CD8-positive, alpha-beta memory T cell (primary cell): Measurements from ENCODE around the gene USP51. TPM values are rescaled to one million over a fixed set of nuclear protein-coding genes. Genes with fewer than 3 reads are reported as not detected.
"Not testable (repeated sequence)": the region's sequence is repeated elsewhere in the genome, so short reads cannot be mapped to it uniquely, and the experiment has no call there.

ENCODE experiments used
- CTCF ChIA-PET: fragments of 350-600 bp; sonication (Branson Sonifier 250); formaldehyde crosslinking; loops from one replicate; lab custom pipeline; 2021; ENCODE audit warnings: antibody characterized with exemption; lab: Charles Lee
- POLR2A ChIA-PET: fragments of 350-600 bp; sonication (Branson Sonifier 250); formaldehyde crosslinking; loops from one replicate; lab custom pipeline; 2021; ENCODE audit warnings: antibody characterized with exemption; lab: Charles Lee
- DNase-seq, 5 donors: peaks; one replicate each; pipeline versions ENCODE4 v3.0.0 to v3.0.0-alpha.2; 2020 to 2022; ENCODE audit warnings: mixed read lengths in 1 of 5
- H3K27ac ChIP-seq: one replicate; pipeline ENCODE4 v1.7.0; 2013; ENCODE audit warnings: low read depth, mild to moderate bottlenecking, low read length, moderate library complexity
- H3K27me3 ChIP-seq: 2 replicates; pipeline ENCODE4 v1.7.0; 2013; ENCODE audit warnings: low read length, mild to moderate bottlenecking; ENCODE audit not compliant: insufficient read depth, poor library complexity, severe bottlenecking
- H3K36me3 ChIP-seq: 2 replicates; pipeline ENCODE4 v1.7.0; 2013; ENCODE audit warnings: mild to moderate bottlenecking, low read length, moderate library complexity; ENCODE audit not compliant: insufficient read depth
- H3K4me1 ChIP-seq: 2 replicates; pipeline ENCODE4 v1.7.0; 2013; ENCODE audit warnings: mild to moderate bottlenecking, low read length, moderate library complexity; ENCODE audit not compliant: insufficient read depth
- H3K4me3 ChIP-seq: 2 replicates; pipeline ENCODE4 v1.7.0; 2013; ENCODE audit warnings: mild to moderate bottlenecking, low read length
- H3K9me3 ChIP-seq: 2 replicates; pipeline ENCODE4 v1.7.0; 2013; ENCODE audit warnings: mild to moderate bottlenecking, low read length
- H3K27ac Mint-ChIP-seq, 8 donors: one replicate each; pipeline ENCODE4 v1.8.0; 2020 to 2021; ENCODE audit warnings: mixed read lengths in 8 of 8, mild to moderate bottlenecking in 6 of 8, inconsistent platforms in 3 of 8, moderate library complexity in 3 of 8
- H3K27me3 Mint-ChIP-seq, 2 donors: one replicate each; pipeline ENCODE4 v1.8.0; 2020 to 2021; ENCODE audit warnings: mixed read lengths in 2 of 2, mild to moderate bottlenecking in 1 of 2, moderate library complexity in 1 of 2
- H3K36me3 Mint-ChIP-seq, 3 donors: one replicate each; pipeline ENCODE4 v1.8.0; 2020 to 2021; ENCODE audit warnings: mixed read lengths in 3 of 3, inconsistent platforms in 1 of 3, mild to moderate bottlenecking in 1 of 3
- H3K4me1 Mint-ChIP-seq, 3 donors: one replicate each; pipeline ENCODE4 v1.8.0; 2020 to 2021; ENCODE audit warnings: mixed read lengths in 3 of 3, inconsistent platforms in 1 of 3, mild to moderate bottlenecking in 1 of 3
- H3K4me3 Mint-ChIP-seq, 7 donors: one replicate each; pipeline ENCODE4 v1.8.0; 2020 to 2021; ENCODE audit warnings: mixed read lengths in 7 of 7, mild to moderate bottlenecking in 6 of 7, moderate library complexity in 4 of 7, inconsistent platforms in 2 of 7
- H3K9me3 Mint-ChIP-seq, 5 donors: one replicate each; pipeline ENCODE4 v1.8.0; 2020 to 2022; ENCODE audit warnings: mixed read lengths in 5 of 5, mild to moderate bottlenecking in 3 of 5, moderate library complexity in 2 of 5, inconsistent platforms in 1 of 5
- polyA plus RNA-seq: library from polyadenylated mRNA; unstranded; fragments of 300-500 nt; fragmentation: Illumina TruSeq; gene quantifications from one replicate; pipeline ENCODE4 v1.2.3, GENCODE V29; 2021
- total RNA-seq, 2 experiments: library from RNA; stranded (reverse); gene quantifications; one replicate each; pipeline ENCODE4 v1.2.3, GENCODE V29; 2021

Gene USP51
- total and polyA plus RNA-seq, 3 experiments from 2014 or later: 0.14 to 1.6 (median 0.89) TPM

- POLR2A ChIA-PET, H3K36me3 Mint-ChIP-seq, H3K4me1 ChIP-seq, DNase-seq, H3K9me3 ChIP-seq, H3K36me3 ChIP-seq, CTCF ChIA-PET, H3K27me3 Mint-ChIP-seq, H3K4me3 ChIP-seq, H3K27ac ChIP-seq, H3K4me1 Mint-ChIP-seq, H3K27ac Mint-ChIP-seq, H3K4me3 Mint-ChIP-seq, H3K27me3 ChIP-seq, H3K9me3 Mint-ChIP-seq: not testable (repeated sequence)
Observed at GRCh38 chrX:55508410-55509152, 18.9 kb upstream of the USP51 start.

DNA sequence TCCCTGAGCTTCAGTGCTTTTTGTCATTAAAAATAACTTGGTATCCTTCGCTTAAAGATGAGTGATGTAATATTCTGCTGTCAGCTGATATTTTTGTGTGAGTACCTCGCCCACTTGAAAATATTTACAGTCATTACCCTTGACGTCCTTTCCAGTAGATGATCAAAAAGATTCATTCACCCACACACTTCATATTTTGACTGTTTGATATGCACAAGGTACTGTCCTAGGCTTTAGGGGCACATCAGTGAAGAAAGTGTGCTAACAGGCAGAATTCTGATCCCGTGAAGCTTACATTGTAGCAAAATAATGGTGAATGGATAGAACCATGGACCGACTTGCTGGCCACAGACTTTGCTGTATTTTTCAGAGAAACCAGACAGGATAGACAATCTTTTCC is 18.1 kb upstream of the USP51 start:
- DNase-seq, H3K4me3 ChIP-seq, H3K4me3 Mint-ChIP-seq, H3K27me3 ChIP-seq, H3K4me1 Mint-ChIP-seq, H3K9me3 Mint-ChIP-seq, POLR2A ChIA-PET, CTCF ChIA-PET, H3K9me3 ChIP-seq, H3K27ac Mint-ChIP-seq, H3K36me3 ChIP-seq, H3K4me1 ChIP-seq, H3K27me3 Mint-ChIP-seq, H3K27ac ChIP-seq, H3K36me3 Mint-ChIP-seq: not testable (repeated sequence)

DNA sequence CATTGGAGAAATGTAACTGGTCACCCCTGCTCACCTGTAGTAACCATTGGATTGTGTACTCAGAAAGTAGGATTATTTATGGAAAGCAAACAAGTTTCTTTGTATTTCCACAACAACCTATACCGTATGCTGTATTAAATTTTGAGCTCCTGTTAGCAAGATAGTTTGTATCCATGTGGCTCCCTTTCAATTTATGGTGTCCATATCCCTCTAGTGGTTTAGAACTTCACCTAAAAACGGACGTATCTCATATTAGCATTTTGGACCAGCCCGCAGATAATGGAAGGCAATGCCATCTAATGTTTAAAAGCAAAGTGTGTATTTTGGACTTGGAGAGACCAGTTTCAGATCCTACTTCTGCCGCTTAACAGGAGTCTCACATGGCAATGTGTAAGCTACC is 17.4 kb upstream of the USP51 start:
- H3K27me3 ChIP-seq, H3K4me3 ChIP-seq, CTCF ChIA-PET, DNase-seq, H3K4me1 Mint-ChIP-seq, H3K27me3 Mint-ChIP-seq, H3K9me3 Mint-ChIP-seq, H3K4me1 ChIP-seq, H3K36me3 Mint-ChIP-seq, POLR2A ChIA-PET, H3K9me3 ChIP-seq, H3K27ac Mint-ChIP-seq, H3K27ac ChIP-seq, H3K36me3 ChIP-seq, H3K4me3 Mint-ChIP-seq: not testable (repeated sequence)

- H3K4me1 Mint-ChIP-seq: peaks cover 8 to 16% (median 10%) of the 10 kb centered on the region in 3 donors
- H3K36me3 Mint-ChIP-seq: peaks cover 0 to 9% (median 0%) of the 10 kb centered on the region in 3 donors
- Histone ChIP-seq H3K4me3 (no peak overlapping the region), H3K4me1 (peaks cover 6% of the 10 kb centered on the region), H3K27ac (no peak overlapping the region), H3K36me3 (no peaks in the 10 kb centered on the region), H3K27me3 (no peaks in the 10 kb centered on the region), H3K9me3 (no peaks in the 10 kb centered on the region)
- H3K27me3 Mint-ChIP-seq: peaks cover 0 to 2% of the 10 kb centered on the region in 2 donors
- POLR2A ChIA-PET: no interaction called here
- DNase-seq: no peak
- CTCF ChIA-PET: no interaction called here
- H3K27ac Mint-ChIP-seq: no peak overlapping the region
- H3K9me3 Mint-ChIP-seq: no peaks in the 10 kb centered on the region
- H3K4me3 Mint-ChIP-seq: peak overlapping the region in 1 of 7 donors; percentile 24
Observed at GRCh38 chrX:55490974-55491373, 1.3 kb upstream of the USP51 start.

GRCh38 chrX:55490121-55490520 is 473 bp upstream of the USP51 start:
- H3K9me3 Mint-ChIP-seq: no peaks in the 10 kb centered on the region
- ChIA-PET CTCF (interaction anchor here (1.3 kb wide), 1 partner anchor 759 kb away, joined by 3 read pairs; no protein-coding TSS in a partner anchor), POLR2A (no interaction called here)
- no peaks in the 10 kb centered on the region for H3K36me3 ChIP-seq
- DNase-seq: no peak
- H3K4me1 ChIP-seq: peaks cover 6% of the 10 kb centered on the region
- peak overlapping the region; percentile 93 to 97 (median 93) for H3K4me3 Mint-ChIP-seq
- H3K9me3 ChIP-seq: no peaks in the 10 kb centered on the region
- H3K27ac ChIP-seq: peak overlapping the region; percentile 78
- peaks cover 0 to 2% of the 10 kb centered on the region in 2 donors for H3K27me3 Mint-ChIP-seq
- H3K27ac Mint-ChIP-seq: peak overlapping the region in 4 of 8 donors; percentile 58 to 96 (median 88)
- H3K36me3 Mint-ChIP-seq: peaks cover 0 to 9% (median 0%) of the 10 kb centered on the region in 3 donors
- no peaks in the 10 kb centered on the region for H3K27me3 ChIP-seq
- peaks cover 8 to 16% (median 10%) of the 10 kb centered on the region in 3 donors for H3K4me1 Mint-ChIP-seq
- H3K4me3 ChIP-seq: peak overlapping the region; percentile 81

DNA sequence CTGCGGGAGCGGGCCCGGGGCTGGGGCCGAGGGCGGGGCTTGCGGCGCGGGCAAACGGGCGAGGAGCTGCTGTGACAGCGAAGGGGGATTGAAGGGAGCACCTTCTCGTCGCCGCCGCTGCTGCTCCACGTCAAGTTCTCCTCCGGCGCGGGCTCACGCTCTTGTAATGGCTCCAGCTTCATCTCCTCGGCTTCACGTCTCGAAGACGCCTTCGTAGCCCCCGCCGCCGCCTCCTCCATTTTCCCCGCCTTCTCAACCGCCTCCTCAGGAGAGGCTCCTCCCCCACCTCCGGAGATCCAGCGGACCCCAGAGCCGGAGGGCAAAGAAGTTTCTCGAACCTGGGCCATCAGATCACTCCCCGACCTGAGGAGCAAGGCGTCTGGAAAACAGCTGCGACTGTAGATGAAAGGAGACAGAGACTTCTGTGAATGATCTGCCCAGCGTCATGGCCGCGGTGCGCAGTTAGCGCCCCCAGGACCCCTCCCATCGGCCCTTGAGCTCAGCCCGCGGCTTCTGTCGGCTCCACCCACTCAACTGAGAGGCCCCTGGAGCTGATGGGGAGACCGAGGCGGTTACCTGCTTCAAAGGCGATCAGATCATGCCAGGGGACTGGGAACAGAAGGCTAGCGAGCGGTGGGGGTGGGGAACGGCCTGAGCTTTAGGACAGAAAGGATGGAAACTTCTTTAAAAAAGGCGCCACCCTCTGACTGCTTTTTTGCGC is 895 bp downstream of the USP51 start:
- Histone ChIP-seq H3K4me1 (peaks cover 6% of the 10 kb centered on the region), H3K9me3 (no peaks in the 10 kb centered on the region), H3K4me3 (peak overlapping the region; percentile 81), H3K27ac (peak overlapping the region; percentile 78), H3K27me3 (no peaks in the 10 kb centered on the region), H3K36me3 (no peaks in the 10 kb centered on the region)
- ChIA-PET CTCF (interaction anchor here (0.7 to 2.4 kb wide), 10 partner anchors 8 to 1239 kb away, joined by 3 to 8 read pairs (median 4); partner anchors contain the start of genes MAGEH1 and RRAGB), POLR2A (interaction anchor here (0.6 to 2.0 kb wide), 7 partner anchors 37 to 1306 kb away, joined by 3 to 20 read pairs (median 3); partner anchors contain the start of genes FAM120C, MAGEH1 and RRAGB)
- peak; percentile 37 to 77 (median 69) for DNase-seq
- Mint-ChIP-seq H3K9me3 (no peaks in the 10 kb centered on the region), H3K27ac (peak overlapping the region; percentile 85 to 97 (median 96)), H3K4me3 (peak overlapping the region; percentile 93 to 97 (median 93)), H3K36me3 (peaks cover 0 to 9% (median 0%) of the 10 kb centered on the region in 3 donors), H3K4me1 (peaks cover 8 to 16% (median 10%) of the 10 kb centered on the region in 3 donors), H3K27me3 (peaks cover 0 to 2% of the 10 kb centered on the region in 2 donors)

GRCh38 chrX:55488006-55488592 is 1.5 kb downstream of the USP51 start:
- POLR2A ChIA-PET: interaction anchor here (1.0 to 2.0 kb wide), 4 partner anchors 36 to 1305 kb away, joined by 3 to 20 read pairs (median 14); partner anchors contain the start of genes FAM120C, MAGEH1 and RRAGB
- H3K4me1 Mint-ChIP-seq: peaks cover 8 to 16% (median 10%) of the 10 kb centered on the region in 3 donors
- no peak for DNase-seq
- Histone ChIP-seq H3K4me1 (peaks cover 6% of the 10 kb centered on the region), H3K4me3 (no peak overlapping the region), H3K27me3 (no peaks in the 10 kb centered on the region), H3K27ac (peak overlapping the region; percentile 16), H3K9me3 (no peaks in the 10 kb centered on the region), H3K36me3 (no peaks in the 10 kb centered on the region)
- H3K36me3 Mint-ChIP-seq: peaks cover 0 to 9% (median 0%) of the 10 kb centered on the region in 3 donors
- H3K4me3 Mint-ChIP-seq: peak overlapping the region; percentile 82 to 96 (median 93)
- peak overlapping the region; percentile 68 to 92 (median 88) for H3K27ac Mint-ChIP-seq
- peaks cover 0 to 2% of the 10 kb centered on the region in 2 donors for H3K27me3 Mint-ChIP-seq
- CTCF ChIA-PET: interaction anchor here (0.8 to 2.4 kb wide), 5 partner anchors 8 to 1240 kb away, joined by 3 to 8 read pairs (median 4); partner anchors contain the start of genes MAGEH1 and RRAGB
- H3K9me3 Mint-ChIP-seq: no peaks in the 10 kb centered on the region
